SIG-M5 treated with dmso at 0.1 percent for 504 hours (cell line): Measurements from ENCODE around the gene APPL2.
A peak's percentile ranks its signal among the peaks of the same experiment; 100 is the strongest.

Source experiments
- DNase-seq: peaks from one replicate; lab custom pipeline; 2025; ENCODE audit not compliant: unreplicated experiment; lab: John Stamatoyannopoulos, UW

The APPL2 gene

GRCh38 chr12:105223884-105224283 is 12.1 kb downstream of the APPL2 start:
- DNase-seq: no peak

DNA sequence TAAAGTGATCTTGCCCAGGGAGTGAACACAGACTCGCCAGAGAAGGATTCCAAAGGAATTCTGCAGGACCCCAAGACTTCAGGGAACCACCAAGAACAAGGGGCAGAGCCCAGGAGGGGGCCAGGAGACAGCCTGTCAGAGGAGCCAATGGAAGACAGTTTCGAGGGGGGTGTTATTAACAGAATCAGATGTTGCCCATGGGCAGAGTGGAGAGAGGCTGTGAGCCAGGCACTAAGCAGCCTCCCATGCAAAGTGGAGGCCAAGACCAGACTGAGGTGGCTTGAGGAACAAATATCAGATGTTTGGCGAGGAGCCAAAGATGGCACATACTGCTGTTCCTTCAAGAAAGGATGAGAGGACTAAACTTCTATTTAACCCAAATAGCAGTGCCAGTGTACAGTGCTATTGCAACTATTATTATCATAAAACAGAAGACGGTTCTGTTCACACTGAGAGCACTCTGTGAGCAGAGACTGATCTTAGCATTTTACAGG is 12.6 kb downstream of the APPL2 start:
- DNase-seq: no peak

DNA sequence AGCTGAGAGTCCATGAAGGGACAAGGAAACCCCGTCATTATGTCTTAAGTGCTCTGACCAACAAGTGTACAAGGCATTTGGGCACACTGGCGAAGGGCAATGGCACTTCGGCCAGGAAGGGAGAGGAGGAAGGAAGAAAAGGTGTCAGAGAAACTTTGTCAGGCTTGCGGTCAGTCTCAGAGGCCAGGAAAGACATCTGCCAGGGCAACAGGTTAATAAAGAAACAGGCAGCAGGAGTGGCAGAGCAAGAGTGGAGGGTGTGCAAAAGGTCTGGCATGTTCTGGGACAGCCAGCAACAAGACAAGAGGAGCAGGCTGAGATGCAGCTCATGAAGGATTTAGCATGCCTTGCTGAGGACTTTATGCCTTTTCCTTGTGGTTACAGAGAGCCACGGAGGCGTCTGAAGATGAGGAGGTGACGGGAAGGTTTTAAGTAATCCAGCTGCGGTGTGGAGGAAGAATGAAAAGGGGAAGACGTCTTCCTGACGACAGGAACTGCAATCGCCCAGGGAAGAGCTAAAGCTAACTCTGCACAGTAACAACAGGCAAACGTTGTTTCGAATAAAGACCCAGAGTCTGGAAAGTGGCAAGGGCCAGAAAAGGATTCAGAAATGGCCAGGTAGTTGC is 13.1 kb downstream of the APPL2 start:
- no peak for DNase-seq

- no peak for DNase-seq
Measured at GRCh38 chr12:105222284-105222655, 13.7 kb downstream of the APPL2 start.

DNA sequence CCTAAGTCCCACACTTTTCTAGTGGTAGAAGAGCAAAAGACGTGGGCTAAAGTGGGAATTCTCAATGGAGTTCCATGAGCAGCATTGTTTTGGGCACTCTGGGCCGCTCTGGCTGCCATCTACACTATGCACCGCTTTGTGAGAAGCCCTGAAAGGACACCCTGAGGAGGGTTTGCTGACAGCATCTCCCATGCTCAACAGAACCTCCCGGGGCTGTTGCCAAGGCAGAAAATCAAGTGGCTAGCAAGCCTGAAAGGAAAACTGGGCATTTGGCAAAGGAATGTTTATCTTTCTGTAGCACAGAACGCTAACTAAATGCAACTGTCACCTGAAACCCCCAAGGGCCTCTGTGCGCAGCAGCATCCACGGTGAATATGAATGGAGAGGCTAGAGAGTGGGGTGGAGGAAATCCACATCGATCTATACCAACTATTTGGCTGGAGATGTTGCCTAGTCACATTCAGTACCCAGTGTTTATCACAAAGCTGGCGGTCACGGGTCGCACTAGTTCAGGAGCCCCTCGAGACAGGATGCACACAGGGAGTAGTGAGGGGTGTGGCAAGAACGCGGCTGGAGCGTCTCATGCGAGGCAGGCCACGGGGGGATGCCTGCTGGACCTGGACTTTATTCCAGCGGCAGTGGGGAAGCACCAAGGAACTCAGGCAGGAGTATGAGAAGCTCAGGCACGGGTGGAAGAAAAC is 14.2 kb downstream of the APPL2 start:
- DNase-seq: no peak

DNA sequence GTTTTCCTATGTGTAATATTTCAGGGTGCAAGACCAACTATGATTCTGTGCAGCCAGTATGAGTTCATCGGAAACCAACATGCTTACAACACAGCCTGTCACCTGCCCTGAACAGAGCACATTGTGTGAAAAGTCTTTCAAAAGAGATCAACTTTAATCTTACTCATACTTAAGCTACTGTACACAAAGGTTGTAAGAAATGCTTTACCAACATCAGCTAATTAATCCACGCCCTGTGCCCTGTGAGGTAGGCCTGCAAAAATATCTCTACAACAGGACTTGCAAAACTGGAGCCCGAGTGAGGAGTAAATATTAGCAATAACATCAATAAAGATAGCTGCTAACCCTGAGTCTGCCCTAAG is 15.1 kb downstream of the APPL2 start:
- no peak for DNase-seq

DNA sequence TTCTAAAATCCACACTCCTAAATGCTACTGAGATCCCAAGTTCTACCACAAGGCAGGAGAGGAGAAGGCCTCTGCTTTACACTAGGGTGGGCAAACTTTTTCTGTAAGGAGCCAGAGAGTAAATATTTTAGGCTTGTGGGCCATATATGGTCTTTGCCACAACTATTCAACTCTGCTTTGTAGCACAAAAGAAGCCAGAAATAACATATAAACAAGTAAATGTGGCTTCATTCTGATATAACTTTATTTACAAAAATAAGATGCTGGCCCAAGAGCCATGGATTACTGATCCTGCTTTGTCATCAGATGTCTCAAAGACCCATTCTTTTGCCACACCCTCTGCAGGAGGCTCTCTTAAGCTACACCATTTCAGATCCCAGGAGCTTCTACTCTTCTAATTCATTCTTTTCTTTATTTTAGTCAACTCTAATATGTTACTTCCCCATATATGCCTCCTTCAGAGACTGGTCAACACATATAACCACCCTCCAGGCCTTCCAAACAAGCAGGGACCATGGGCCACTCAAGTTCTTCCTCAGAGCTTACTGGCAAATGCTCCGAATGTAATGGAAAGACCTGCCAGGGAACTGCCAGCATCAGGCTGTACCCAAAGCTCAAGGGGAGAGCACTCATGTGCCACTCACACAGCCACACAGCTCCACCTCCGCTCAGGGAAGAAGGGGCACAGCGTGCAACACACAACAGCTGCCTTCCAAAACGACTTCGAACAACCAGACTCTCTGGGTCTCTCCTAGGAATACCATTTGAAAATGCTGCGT is 15.6 kb downstream of the APPL2 start:
- DNase-seq: no peak

DNA sequence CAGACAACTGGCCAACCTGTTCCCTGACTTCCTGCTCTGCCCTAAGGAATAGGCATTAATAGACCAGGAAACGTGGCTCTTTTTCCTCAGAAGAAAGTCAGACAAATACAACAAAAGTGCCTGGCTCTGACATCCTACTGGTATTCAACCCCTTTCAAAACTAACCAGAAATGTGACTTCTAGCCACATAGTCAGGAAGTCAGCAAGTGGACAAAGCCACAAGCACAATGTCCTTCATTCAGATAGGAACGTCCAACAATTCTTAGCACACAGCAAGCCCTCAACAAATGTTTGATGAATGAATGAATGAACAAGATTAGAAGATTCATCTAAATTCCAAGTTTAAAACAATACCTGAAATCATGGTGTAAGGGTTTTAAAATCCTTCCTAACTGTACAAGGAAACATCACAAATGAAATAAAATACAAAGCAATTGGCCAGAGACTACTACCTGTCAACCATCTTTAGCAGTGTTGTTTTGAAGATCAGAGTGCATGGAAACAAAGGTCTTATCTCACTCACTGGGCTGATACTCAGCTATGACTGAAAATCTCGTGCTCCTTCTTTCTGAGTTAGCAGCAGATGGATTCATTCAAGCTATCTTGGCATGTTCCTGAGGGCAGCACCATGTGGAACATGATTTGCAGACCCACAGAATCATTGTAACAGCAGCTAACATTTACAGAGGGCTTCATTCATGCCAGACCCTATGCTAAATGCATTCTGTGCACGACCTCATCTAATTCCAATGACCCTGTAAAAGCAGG is 16.5 kb downstream of the APPL2 start:
- DNase-seq: no peak

DNA sequence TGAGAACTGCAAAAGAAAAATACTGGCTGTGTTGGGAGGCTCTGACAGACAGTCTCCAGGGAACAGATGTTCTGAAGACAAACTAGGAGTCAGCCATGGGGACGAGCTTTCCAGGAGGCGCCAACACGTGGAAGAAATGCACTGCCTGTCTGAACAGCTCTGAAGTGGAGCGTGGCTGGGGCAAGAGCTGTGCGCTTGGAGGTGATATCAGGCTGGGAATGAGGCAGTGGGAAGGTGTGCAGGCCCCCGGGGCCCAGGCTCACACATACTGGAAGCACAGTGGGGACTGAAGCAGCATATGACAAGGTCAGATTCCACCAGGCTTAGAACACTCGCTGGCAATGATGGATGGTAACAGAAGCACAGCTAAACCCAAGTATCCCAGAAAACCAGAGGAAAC is 17.5 kb downstream of the APPL2 start:
- DNase-seq: no peak

- peak; percentile 18 for DNase-seq
Measured at GRCh38 chr12:105214670-105215375, 21.2 kb downstream of the APPL2 start.

DNA sequence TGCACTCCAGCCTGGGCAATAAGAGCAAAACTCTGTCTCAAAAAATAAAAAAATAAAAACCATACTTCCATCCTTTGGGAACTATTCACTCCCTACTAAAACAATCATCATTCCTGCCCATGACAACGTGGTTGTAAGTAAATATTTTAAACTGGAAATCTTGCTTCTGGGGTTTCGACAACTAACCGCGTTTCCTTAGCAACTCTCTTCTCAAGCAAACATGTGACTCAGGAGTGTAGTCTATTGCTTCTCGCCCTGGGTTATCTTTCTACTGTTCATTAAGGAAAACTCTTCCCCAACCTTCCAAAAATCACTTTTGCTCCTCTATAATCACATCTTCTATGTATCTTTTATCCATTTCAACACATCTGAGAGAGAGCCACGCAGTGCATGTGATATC is 21.8 kb downstream of the APPL2 start:
- DNase-seq: peak; percentile 43

GRCh38 chr12:105212438-105212837 is 23.5 kb downstream of the APPL2 start:
- no peak for DNase-seq

DNA sequence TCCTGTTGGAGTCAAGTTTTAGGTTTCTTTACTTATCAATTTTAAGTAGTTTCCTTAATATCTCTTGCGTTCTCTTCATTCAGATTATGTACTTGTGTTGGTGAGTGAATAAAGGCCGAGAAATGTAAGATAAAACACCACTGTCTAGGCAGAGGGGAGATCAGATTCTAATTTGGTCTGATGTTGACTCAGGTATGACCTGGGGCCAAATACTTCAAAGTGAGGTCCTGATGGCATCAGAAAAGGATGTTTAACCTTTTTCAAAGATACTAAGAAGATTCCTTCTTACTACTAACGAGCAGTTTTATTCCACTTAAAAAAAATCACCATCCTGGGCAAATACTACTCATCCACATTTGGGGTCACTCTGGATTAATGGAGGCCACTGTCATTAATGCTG is 26.9 kb downstream of the APPL2 start:
- no peak for DNase-seq

DNA sequence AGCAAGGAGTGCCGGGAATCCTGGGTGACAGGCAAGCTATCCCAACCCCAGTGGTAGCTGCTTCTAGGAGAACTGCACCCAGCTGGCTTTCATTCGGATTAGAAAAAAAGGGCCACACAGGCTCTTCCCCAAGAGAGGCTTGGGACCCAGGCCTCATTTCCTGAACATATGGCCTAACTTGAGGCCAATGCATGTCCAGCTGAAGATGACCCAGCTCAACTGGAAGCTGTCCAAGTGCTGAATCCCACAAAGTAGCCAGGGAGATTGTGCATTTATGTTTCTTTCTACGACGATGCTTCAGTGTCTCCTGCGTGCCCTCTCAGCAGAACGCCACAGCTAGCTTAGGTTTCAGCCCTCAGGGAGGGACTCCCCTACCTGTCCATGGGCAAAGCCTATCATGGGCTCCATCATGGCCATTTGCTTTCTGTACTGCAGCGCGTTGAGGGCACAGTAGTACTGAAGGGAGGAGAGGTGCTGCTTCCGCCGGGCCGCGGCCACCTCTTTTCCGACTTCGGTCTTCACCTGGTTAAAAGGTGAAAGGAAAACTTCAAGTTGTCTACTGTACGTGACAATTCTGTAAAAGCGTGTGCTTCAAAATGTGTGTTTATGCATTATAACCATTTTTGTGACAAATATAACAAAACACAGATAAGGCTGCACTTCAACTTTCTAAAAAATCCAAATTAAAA is 29.1 kb downstream of the APPL2 start:
- no peak for DNase-seq

GRCh38 chr12:105205322-105206048 is 30.5 kb downstream of the APPL2 start:
- DNase-seq: no peak

DNA sequence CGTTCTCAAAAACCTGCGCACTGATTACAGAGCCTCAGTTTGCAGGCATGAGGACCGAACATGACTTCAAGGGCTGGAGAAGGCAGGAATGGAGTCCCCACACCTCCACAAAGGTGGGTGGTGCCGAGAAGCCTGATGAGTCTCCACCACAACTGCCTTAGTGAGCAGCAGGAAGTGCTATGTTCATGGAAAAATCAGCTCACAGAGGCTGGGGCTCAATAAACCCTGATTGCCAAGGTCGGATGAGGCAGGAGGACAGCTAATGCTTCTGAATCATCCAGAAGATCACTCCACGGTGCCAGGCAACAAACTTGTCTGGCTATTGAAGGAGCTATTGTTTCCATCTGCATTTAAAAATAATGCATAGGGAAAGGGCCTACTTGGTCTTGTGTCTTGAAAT is 31.1 kb downstream of the APPL2 start:
- no peak for DNase-seq

DNA sequence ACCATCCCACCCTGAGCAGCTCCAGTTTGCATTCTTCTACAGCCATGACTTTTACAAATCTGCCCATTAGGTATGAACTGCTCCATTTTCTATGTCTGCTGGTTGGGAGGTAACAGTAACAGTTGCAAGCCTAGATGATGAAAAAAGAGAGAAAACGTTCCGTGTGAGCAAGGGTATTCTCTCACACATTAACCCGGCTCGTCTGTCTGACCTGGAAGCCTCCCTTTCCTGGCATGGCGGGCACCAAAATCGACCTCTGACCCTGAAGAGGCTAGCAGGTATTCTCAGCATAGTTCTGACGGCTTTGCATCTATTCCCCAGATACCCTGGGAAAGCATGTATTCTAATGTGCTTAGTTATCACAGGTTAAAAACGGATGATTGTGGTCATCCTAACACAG is 31.8 kb downstream of the APPL2 start:
- DNase-seq: no peak

DNA sequence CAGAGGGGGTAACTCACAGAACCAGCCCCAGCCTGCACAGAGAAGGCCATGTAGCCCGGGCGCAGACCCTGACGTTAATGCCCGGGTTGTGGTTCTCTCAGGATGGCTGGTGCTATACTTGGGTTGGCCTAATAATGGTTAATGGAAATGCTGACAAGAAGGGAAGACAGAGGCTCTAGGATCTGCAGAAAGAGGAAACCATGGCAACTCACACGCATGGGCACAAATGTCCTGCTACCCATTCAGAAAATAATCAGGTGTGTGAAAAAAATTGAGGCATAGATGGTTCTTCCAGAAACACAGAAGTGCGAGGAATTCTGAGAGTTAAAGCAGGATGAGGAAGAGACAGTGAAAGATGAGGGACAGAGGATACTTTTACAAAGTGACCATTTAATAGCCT is 33.8 kb downstream of the APPL2 start:
- no peak for DNase-seq

- no peak for DNase-seq
Measured at GRCh38 chr12:105201299-105201698, 34.7 kb downstream of the APPL2 start.

- DNase-seq: no peak
Measured at GRCh38 chr12:105200385-105200784, 35.6 kb downstream of the APPL2 start.
